ENCODE results near the gene POP4. TPM values are rescaled to one million over a fixed set of nuclear protein-coding genes. Genes with fewer than 3 reads are reported as not detected.
A peak's percentile ranks its signal among the peaks of the same experiment; 100 is the strongest.

The POP4 gene
- total and polyA plus RNA-seq, 2 of the 8 experiments (the other 6 are each of a cell fraction or from before 2014, with no cell fraction given): 29.1 to 41.5 TPM

GRCh38 chr19:29606420-29606747, 301 bp downstream of the POP4 start:
- POLR2A ChIA-PET (ENCODE audit: partially characterized antibody): interaction anchor here (1.0 to 3.0 kb wide), 16 partner anchors 9 to 304 kb away, joined by 3 to 12 read pairs (median 4); partner anchors contain the start of gene PLEKHF1
- Histone ChIP-seq H2AK5ac (ENCODE audit: low read depth, low read length) (no peak overlapping the region), H3K4ac (replicated peaks; ENCODE audit: insufficient read length, low read depth, low read length) (no peak overlapping the region), H2BK120ac (replicated peaks; ENCODE audit: low read depth, low read length) (no peak overlapping the region), H2AFZ (ENCODE audit: low read length) (peak overlapping the region; percentile 70; the same call in 1 of the 2 replicates), H3K14ac (ENCODE audit: insufficient read length) (no peak overlapping the region), H2BK20ac (ENCODE audit: low read length) (no peak overlapping the region), H3K79me2 (ENCODE audit: control insufficient read depth in 1 of 2, insufficient read depth in 2 of 2, low read length in 2 of 2) (peaks cover 0 to 13% of the 10 kb centered on the region in 2 experiments; a peak in 2 of 4 replicates), H2BK12ac (ENCODE audit: low read depth, low read length) (no peak overlapping the region), H4K91ac (replicated peaks; ENCODE audit: insufficient read length, low read length) (no peak overlapping the region), H2BK15ac (ENCODE audit: low read length) (no peak overlapping the region; the same call in 1 of the 2 replicates), H3K9ac (replicated peaks in 1 of 4; ENCODE audit: extremely low read depth in 1 of 4, low read depth in 3 of 4, low read length in 3 of 4) (peak overlapping the region; percentile 46 to 98 (median 92)), H2BK5ac (ENCODE audit: low read depth, low read length) (peak overlapping the region; percentile 36), H3K4me1 (replicated peaks in 1 of 4; ENCODE audit: control insufficient read depth in 3 of 4, insufficient read depth in 4 of 4, low read length in 3 of 4) (peaks cover 0 to 3% (median 0%) of the 10 kb centered on the region in 4 experiments; a peak in 3 of 7 replicates), H3K56ac (replicated peaks; ENCODE audit: insufficient read length, low read depth, low read length) (no peak overlapping the region), H3K79me1 (ENCODE audit: low read depth, low read length) (no peaks in the 10 kb centered on the region; the same call in 1 of the 2 replicates), H3K18ac (ENCODE audit: extremely low read depth, low read length) (no peak overlapping the region), H3K9me3 (ENCODE audit: insufficient read depth in 2 of 2, low read depth in 1 of 2, low read length in 1 of 2) (no peaks in the 10 kb centered on the region), H3K4me3 (ENCODE audit: extremely low read depth in 1 of 4, insufficient read depth in 2 of 4, low read depth in 3 of 4, low read length in 4 of 4) (peak overlapping the region; percentile 81 to 99 (median 92)), H3K4me2 (ENCODE audit: insufficient read depth in 1 of 2, low read depth in 2 of 2, low read length in 2 of 2) (peak overlapping the region; percentile 79 to 95), H3K36me3 (ENCODE audit: control insufficient read depth in 2 of 4, insufficient read depth in 4 of 4, low read length in 3 of 4) (peaks cover 0 to 3% (median 2%) of the 10 kb centered on the region in 4 experiments; a peak in 4 of 8 replicates), H3K27ac (ENCODE audit: low read depth, low read length) (peak overlapping the region; percentile 38; the same call in 1 of the 2 replicates), H4K20me1 (replicated peaks in 1 of 2; ENCODE audit: control insufficient read depth in 1 of 2, insufficient read depth in 2 of 2, low read length in 2 of 2) (no peaks in the 10 kb centered on the region), H3K27me3 (replicated peaks in 1 of 4; ENCODE audit: control insufficient read depth in 3 of 4, extremely low read depth in 1 of 4, insufficient read depth in 3 of 4, low read length in 3 of 4) (no peaks in the 10 kb centered on the region), H4K5ac (ENCODE audit: insufficient read length, low read depth, low read length) (no peak overlapping the region), H3K23ac (ENCODE audit: insufficient read length) (no peak overlapping the region), H3K23me2 (ENCODE audit: low read depth, low read length) (peaks cover 6% of the 10 kb centered on the region; the same call in 1 of the 2 replicates), H4K8ac (ENCODE audit: extremely low read depth, insufficient read depth, low read length) (peak overlapping the region; percentile 97)
- TF ChIP-seq CHD1 (IDR thresholded peaks at IDR 0.05; ENCODE audit: low read depth, low read length): no peak
- no peak for TF ChIP-seq POU5F1 (IDR thresholded peaks at IDR 0.05; ENCODE audit: low read depth, low read length)
- TF ChIP-seq SUZ12 (IDR thresholded peaks at IDR 0.05; ENCODE audit: low read length): no peak
- TF ChIP-seq KDM5A (IDR thresholded peaks at IDR 0.05; ENCODE audit: low read length): peak; percentile 83; the same call in 1 of the 2 replicates
- TF ChIP-seq ASH2L (IDR thresholded peaks at IDR 0.05; ENCODE audit: low read length): peak; percentile 10
- TF ChIP-seq FOSL1 (IDR thresholded peaks at IDR 0.05; ENCODE audit: insufficient read depth, low read depth, low read length): no peak
- DNase-seq (ENCODE audit: low read depth in 1 of 2, low spot score in 2 of 2): no peak
- 4% methylated on average over 12 of the region's 12 CpGs; no CpG with 5 or more reads in 1 of the 2 experiments for WGBS, 2 experiments (ENCODE audit: extremely low coverage in 1 of 2, insufficient coverage in 1 of 2, insufficient read length in 1 of 2, insufficient replicate concordance in 2 of 2, low coverage in 1 of 2, low lambda C conversion rate in 2 of 2, missing lambda C conversion rate in 1 of 2)
- no peak for FAIRE-seq
- CTCF ChIA-PET (ENCODE audit: partially characterized antibody): interaction anchor here (0.8 to 9.9 kb wide), 8 partner anchors 9 to 86 kb away, joined by 3 to 109 read pairs (median 4); partner anchors contain the start of gene PLEKHF1
